ENCODE results near the gene MAST4. TPM values are rescaled to one million over a fixed set of nuclear protein-coding genes. Genes with fewer than 3 reads are reported as not detected.

The MAST4 gene
- total and polyA plus RNA-seq, 2 of the 8 experiments (the other 6 are each of a cell fraction or from before 2014, with no cell fraction given): 1.5 to 2.6 TPM

GRCh38 chr5:67189079-67189354 is 592.8 kb downstream of the MAST4 start (continued):
- TF ChIP-seq SP1 (IDR thresholded peaks at IDR 0.05; ENCODE audit: low read depth, low read length): no peak
- no peak for TF ChIP-seq EP300 (IDR thresholded peaks at IDR 0.05; ENCODE audit: borderline replicate concordance in 1 of 2, low read depth in 2 of 2, low read length in 2 of 2)
- TF ChIP-seq, protein P1, sequence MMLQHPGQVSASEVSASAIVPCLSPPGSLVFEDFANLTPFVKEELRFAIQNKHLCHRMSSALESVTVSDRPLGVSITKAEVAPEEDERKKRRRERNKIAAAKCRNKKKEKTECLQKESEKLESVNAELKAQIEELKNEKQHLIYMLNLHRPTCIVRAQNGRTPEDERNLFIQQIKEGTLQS (IDR thresholded peaks at IDR 0.05; ENCODE audit: insufficient read depth, low read depth, low read length): no peak
- TF ChIP-seq POLR2AphosphoS5 (IDR thresholded peaks at IDR 0.05; ENCODE audit: low read depth, low read length): no peak

All from H1 (cell line).